ENCODE data around the gene IGSF21.

DNA sequence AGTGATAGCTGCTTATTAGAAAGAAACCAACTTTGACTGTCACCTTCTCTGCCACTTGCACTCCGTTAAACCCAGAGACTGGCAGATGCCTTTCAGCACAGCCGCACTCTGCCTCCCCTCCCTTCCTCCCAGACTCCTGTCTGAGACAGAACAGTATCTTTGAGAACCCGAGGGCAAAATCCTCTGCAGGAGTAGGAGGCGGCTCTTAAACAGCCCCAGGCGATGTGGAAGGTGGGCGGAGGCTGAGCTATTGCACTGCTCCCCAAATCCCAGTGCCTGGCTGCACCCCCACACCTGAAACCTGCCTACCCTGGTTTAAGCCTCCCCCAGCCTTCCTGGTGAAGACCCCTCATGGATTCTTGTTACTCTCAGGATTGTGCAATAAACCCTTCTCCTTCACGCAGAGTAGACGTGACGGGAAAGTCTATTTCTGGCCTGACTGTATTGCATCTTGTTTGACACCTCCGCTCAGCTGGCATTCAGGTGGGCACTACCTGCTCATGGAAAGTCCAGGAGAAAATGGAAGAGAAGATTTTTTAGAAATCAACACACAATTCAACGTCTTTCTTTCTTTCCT is 34.4 kb upstream of the IGSF21 start:
- TF ChIP-seq, protein P1, sequence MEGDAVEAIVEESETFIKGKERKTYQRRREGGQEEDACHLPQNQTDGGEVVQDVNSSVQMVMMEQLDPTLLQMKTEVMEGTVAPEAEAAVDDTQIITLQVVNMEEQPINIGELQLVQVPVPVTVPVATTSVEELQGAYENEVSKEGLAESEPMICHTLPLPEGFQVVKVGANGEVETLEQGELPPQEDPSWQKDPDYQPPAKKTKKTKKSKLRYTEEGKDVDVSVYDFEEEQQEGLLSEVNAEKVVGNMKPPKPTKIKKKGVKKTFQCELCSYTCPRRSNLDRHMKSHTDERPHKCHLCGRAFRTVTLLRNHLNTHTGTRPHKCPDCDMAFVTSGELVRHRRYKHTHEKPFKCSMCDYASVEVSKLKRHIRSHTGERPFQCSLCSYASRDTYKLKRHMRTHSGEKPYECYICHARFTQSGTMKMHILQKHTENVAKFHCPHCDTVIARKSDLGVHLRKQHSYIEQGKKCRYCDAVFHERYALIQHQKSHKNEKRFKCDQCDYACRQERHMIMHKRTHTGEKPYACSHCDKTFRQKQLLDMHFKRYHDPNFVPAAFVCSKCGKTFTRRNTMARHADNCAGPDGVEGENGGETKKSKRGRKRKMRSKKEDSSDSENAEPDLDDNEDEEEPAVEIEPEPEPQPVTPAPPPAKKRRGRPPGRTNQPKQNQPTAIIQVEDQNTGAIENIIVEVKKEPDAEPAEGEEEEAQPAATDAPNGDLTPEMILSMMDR (IDR thresholded peaks at IDR 0.05; ENCODE audit: insufficient read depth, low read length): no peak
- TF ChIP-seq, protein P2, sequence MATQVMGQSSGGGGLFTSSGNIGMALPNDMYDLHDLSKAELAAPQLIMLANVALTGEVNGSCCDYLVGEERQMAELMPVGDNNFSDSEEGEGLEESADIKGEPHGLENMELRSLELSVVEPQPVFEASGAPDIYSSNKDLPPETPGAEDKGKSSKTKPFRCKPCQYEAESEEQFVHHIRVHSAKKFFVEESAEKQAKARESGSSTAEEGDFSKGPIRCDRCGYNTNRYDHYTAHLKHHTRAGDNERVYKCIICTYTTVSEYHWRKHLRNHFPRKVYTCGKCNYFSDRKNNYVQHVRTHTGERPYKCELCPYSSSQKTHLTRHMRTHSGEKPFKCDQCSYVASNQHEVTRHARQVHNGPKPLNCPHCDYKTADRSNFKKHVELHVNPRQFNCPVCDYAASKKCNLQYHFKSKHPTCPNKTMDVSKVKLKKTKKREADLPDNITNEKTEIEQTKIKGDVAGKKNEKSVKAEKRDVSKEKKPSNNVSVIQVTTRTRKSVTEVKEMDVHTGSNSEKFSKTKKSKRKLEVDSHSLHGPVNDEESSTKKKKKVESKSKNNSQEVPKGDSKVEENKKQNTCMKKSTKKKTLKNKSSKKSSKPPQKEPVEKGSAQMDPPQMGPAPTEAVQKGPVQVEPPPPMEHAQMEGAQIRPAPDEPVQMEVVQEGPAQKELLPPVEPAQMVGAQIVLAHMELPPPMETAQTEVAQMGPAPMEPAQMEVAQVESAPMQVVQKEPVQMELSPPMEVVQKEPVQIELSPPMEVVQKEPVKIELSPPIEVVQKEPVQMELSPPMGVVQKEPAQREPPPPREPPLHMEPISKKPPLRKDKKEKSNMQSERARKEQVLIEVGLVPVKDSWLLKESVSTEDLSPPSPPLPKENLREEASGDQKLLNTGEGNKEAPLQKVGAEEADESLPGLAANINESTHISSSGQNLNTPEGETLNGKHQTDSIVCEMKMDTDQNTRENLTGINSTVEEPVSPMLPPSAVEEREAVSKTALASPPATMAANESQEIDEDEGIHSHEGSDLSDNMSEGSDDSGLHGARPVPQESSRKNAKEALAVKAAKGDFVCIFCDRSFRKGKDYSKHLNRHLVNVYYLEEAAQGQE (IDR thresholded peaks at IDR 0.05; ENCODE audit: insufficient replicate concordance, low read depth): no peak
- TF ChIP-seq POLR2AphosphoS5 (IDR thresholded peaks at IDR 0.05; ENCODE audit: low read depth): no peak
